ENCODE results near the gene PROCA1. TPM values are rescaled to one million over a fixed set of nuclear protein-coding genes. Genes with fewer than 3 reads are reported as not detected.

The PROCA1 gene
- total RNA-seq, 1 donor from 2014 or later: 5.9 TPM

- intact Hi-C loops (cut with micrococcal nuclease): loop anchor here (5.0 to 10.0 kb wide), 3 partner anchors 160 to 433 kb away; partner anchors contain the start of genes IFT20, TNFAIP1 and UNC119
Measured at GRCh38 chr17:28712032-28712704, 480 bp upstream of the PROCA1 start.

- intact Hi-C loops (cut with micrococcal nuclease): loop anchor here (1.0 to 10.0 kb wide), 7 partner anchors 8 to 434 kb away; partner anchors contain the start of genes IFT20, NEK8, PIGS and RPL23A
Measured at GRCh38 chr17:28710861-28711722, 596 bp downstream of the PROCA1 start.

GRCh38 chr17:28707339-28707720 is 4.4 kb downstream of the PROCA1 start:
- intact Hi-C loops (cut with micrococcal nuclease): no loop called here

- intact Hi-C loops (cut with micrococcal nuclease): no loop called here
Measured at GRCh38 chr17:28706471-28707338, 5.0 kb downstream of the PROCA1 start.

- intact Hi-C loops (cut with micrococcal nuclease): no loop called here
Measured at GRCh38 chr17:28705728-28706334, 5.9 kb downstream of the PROCA1 start.

GRCh38 chr17:28705074-28705659 is 6.5 kb downstream of the PROCA1 start:
- intact Hi-C loops (cut with micrococcal nuclease): no loop called here

- intact Hi-C loops (cut with micrococcal nuclease): no loop called here
Measured at GRCh38 chr17:28704219-28704858, 7.3 kb downstream of the PROCA1 start.

- intact Hi-C loops (cut with micrococcal nuclease): no loop called here
Measured at GRCh38 chr17:28703552-28704218, 8.0 kb downstream of the PROCA1 start.

- intact Hi-C loops (cut with micrococcal nuclease): no loop called here
Measured at GRCh38 chr17:28702752-28703150, 8.9 kb downstream of the PROCA1 start.

- intact Hi-C loops (cut with micrococcal nuclease): no loop called here
Measured at GRCh38 chr17:28702026-28702751, 9.5 kb downstream of the PROCA1 start.

- intact Hi-C loops (cut with micrococcal nuclease): no loop called here
Measured at GRCh38 chr17:28700830-28701492, 10.7 kb downstream of the PROCA1 start.

GRCh38 chr17:28700278-28700677 is 11.4 kb downstream of the PROCA1 start:
- intact Hi-C loops (cut with micrococcal nuclease): no loop called here

GRCh38 chr17:28698253-28698941 is 13.3 kb downstream of the PROCA1 start:
- intact Hi-C loops (cut with micrococcal nuclease): no loop called here

- intact Hi-C loops (cut with micrococcal nuclease): no loop called here
Measured at GRCh38 chr17:28693869-28694268, 17.8 kb downstream of the PROCA1 start.

GRCh38 chr17:28689011-28689410 is 22.7 kb downstream of the PROCA1 start:
- intact Hi-C loops (cut with micrococcal nuclease): no loop called here

GRCh38 chr17:28688481-28688880 is 23.2 kb downstream of the PROCA1 start:
- intact Hi-C loops (cut with micrococcal nuclease): no loop called here

- intact Hi-C loops (cut with micrococcal nuclease): no loop called here
Measured at GRCh38 chr17:28686296-28686695, 25.4 kb downstream of the PROCA1 start.

GRCh38 chr17:28685366-28685765 is 26.3 kb downstream of the PROCA1 start:
- intact Hi-C loops (cut with micrococcal nuclease): no loop called here
